SU-DHL-6 (cell line): ENCODE results near the gene ELAVL2.

ENCODE experiments used
- H2AFZ ChIP-seq: fragments of 200-600 bp; sonication (generic); 2 replicates; pipeline ENCODE4 v1.6.1; 2014; ENCODE audit warnings: low read depth, mild to moderate bottlenecking, moderate library complexity, mixed read lengths, antibody characterized with exemption, low read length; ENCODE audit not compliant: severe bottlenecking
- H3F3A ChIP-seq: fragments of 200-600 bp; shearing (Covaris generic); 2 replicates; pipeline ENCODE4 v1.6.0; 2016; ENCODE audit warnings: antibody characterized with exemption, mild to moderate bottlenecking; ENCODE audit not compliant: insufficient read depth
- H3K27ac ChIP-seq: fragments of 200-600 bp; sonication (generic); 2 replicates; pipeline ENCODE4 v1.5.1; 2016; ENCODE audit warnings: low read depth, mild to moderate bottlenecking, low read length, moderate library complexity, mixed read lengths
- H3K27me3 ChIP-seq: fragments of 200-600 bp; sonication (generic), shearing (Covaris generic); 2 replicates; pipeline ENCODE4 v1.6.0; 2014; ENCODE audit warnings: mild to moderate bottlenecking, low read length
- H3K36me3 ChIP-seq: fragments of 200-600 bp; sonication (generic); 2 replicates; pipeline ENCODE4 v1.6.1; 2014; ENCODE audit warnings: mild to moderate bottlenecking, low read length, mixed read lengths
- H3K4me2 ChIP-seq: fragments of 300-600, 200-600 bp; shearing (Covaris generic), sonication (generic); 2 replicates; pipeline ENCODE4 v1.6.0; 2014; ENCODE audit warnings: low read length, low read depth, mild to moderate bottlenecking; ENCODE audit not compliant: poor library complexity, severe bottlenecking
- H3K4me3 ChIP-seq: fragments of 200-600 bp; sonication (generic); 2 replicates; pipeline ENCODE4 v1.5.1; 2014; ENCODE audit warnings: antibody characterized with exemption, low read length, mild to moderate bottlenecking, mixed read lengths; ENCODE audit not compliant: insufficient read depth, poor library complexity, severe bottlenecking
- H3K79me2 ChIP-seq: fragments of 200-600 bp; sonication (generic); 2 replicates; pipeline ENCODE4 v1.6.1; 2014; ENCODE audit warnings: mild to moderate bottlenecking, low read length, moderate library complexity; ENCODE audit not compliant: insufficient read depth
- H3K9ac ChIP-seq: fragments of 200-600 bp; sonication (generic); 2 replicates; pipeline ENCODE4 v1.7.0; 2014; ENCODE audit warnings: mild to moderate bottlenecking, low read length
- H3K9me2 ChIP-seq: fragments of 200-600 bp; sonication (generic); replicated peaks from 2 replicates; pipeline ENCODE4 v1.6.1; 2014; ENCODE audit warnings: low read length; ENCODE audit not compliant: insufficient read depth
- H3K9me3 ChIP-seq: fragments of 200-600 bp; sonication (generic); 2 replicates; pipeline ENCODE4 v1.6.1; 2014; ENCODE audit warnings: low read length, mixed read lengths; ENCODE audit not compliant: insufficient read depth
- H4K20me1 ChIP-seq: fragments of 200-600 bp; sonication (generic); 2 replicates; pipeline ENCODE4 v1.6.1; 2014; ENCODE audit warnings: low read depth, mild to moderate bottlenecking, antibody characterized with exemption, low read length, moderate library complexity, mixed read lengths
- EZH2phosphoT487 ChIP-seq: fragments of 200-600 bp; sonication (generic), shearing (Covaris generic); conservative IDR thresholded peaks from 2 replicates; pipeline ENCODE4 v1.6.1; 2018; ENCODE audit warnings: mild to moderate bottlenecking, antibody characterized with exemption, low read length, moderate library complexity, mixed read lengths
- TF ChIP-seq, protein P1 (sequence below): fragments of 200-600 bp; sonication (generic); IDR thresholded peaks from one replicate; pipeline ENCODE4 v1.5.1; 2017; ENCODE audit warnings: antibody characterized with exemption, mild to moderate bottlenecking, low read length, moderate library complexity; ENCODE audit not compliant: insufficient read depth, poor library complexity, severe bottlenecking

ELAVL2 gene

DNA sequence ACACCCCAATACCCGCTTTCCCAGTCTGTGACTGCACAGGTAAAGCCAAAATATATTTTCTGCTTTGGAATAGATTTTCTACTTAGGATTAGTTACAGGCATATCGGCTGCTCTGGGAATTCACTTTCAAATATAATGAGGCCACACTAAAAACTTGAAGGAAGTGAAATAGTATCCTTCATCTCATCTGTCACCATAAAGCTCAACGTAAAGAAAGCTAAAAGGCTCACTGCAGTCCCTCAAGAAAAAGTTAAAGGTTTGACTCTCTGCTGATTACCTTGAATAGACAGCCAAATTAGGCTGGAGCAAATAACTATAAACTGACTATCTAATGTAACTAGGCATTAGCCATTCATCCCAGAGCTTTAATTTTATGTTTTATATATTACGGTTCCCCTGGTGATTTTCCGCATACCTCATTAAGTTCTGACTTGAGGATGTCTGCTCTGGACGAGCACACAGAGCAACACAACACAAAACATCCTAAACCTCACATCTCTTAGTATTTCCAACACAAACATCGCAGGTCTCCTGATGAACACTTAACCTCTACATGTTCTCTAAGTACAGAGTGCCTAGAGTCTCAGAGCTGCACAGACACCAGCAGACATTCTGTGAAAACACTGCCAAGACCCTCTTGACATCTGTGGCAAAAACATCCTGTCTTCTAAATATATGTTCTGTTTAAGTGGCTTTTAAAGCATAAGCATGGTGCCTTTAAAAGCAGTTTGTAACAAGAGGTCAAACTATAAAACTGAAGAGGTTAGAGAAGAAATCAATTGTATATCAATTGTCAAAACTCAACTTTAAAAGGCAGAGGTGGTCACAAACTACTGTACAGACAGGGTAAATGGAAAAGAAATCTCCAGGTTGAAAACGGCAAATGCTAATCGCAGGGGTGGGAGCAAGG, 35.4 kb downstream of the ELAVL2 start:
- TF ChIP-seq, protein P1, sequence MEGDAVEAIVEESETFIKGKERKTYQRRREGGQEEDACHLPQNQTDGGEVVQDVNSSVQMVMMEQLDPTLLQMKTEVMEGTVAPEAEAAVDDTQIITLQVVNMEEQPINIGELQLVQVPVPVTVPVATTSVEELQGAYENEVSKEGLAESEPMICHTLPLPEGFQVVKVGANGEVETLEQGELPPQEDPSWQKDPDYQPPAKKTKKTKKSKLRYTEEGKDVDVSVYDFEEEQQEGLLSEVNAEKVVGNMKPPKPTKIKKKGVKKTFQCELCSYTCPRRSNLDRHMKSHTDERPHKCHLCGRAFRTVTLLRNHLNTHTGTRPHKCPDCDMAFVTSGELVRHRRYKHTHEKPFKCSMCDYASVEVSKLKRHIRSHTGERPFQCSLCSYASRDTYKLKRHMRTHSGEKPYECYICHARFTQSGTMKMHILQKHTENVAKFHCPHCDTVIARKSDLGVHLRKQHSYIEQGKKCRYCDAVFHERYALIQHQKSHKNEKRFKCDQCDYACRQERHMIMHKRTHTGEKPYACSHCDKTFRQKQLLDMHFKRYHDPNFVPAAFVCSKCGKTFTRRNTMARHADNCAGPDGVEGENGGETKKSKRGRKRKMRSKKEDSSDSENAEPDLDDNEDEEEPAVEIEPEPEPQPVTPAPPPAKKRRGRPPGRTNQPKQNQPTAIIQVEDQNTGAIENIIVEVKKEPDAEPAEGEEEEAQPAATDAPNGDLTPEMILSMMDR = no peak
- TF ChIP-seq EZH2phosphoT487 = no peak
- Histone ChIP-seq H3K9me3 (no peaks in the 10 kb centered on the region), H3K27ac (no peak overlapping the region), H3K27me3 (no peaks in the 10 kb centered on the region), H3K36me3 (no peaks in the 10 kb centered on the region), H3K9me2 (no peaks in the 10 kb centered on the region), H3F3A (no peaks in the 10 kb centered on the region), H3K9ac (no peak overlapping the region), H3K79me2 (no peaks in the 10 kb centered on the region), H3K4me2 (no peak overlapping the region), H2AFZ (no peak overlapping the region), H4K20me1 (no peaks in the 10 kb centered on the region), H3K4me3 (no peak overlapping the region)

- no peak for TF ChIP-seq EZH2phosphoT487
- TF ChIP-seq, protein P1 = no peak
- no peaks in the 10 kb centered on the region for H3K9me2 ChIP-seq
- H3K4me3 ChIP-seq = no peak overlapping the region
- H4K20me1 ChIP-seq = no peaks in the 10 kb centered on the region
- H2AFZ ChIP-seq = no peak overlapping the region
- H3K9ac ChIP-seq = no peak overlapping the region
- no peaks in the 10 kb centered on the region for H3K36me3 ChIP-seq
- H3K79me2 ChIP-seq = no peaks in the 10 kb centered on the region
- H3K27ac ChIP-seq = no peak overlapping the region
- H3K4me2 ChIP-seq = no peak overlapping the region
- no peaks in the 10 kb centered on the region for H3K27me3 ChIP-seq
- H3F3A ChIP-seq = no peaks in the 10 kb centered on the region
- no peaks in the 10 kb centered on the region for H3K9me3 ChIP-seq
Observed at GRCh38 chr9:23789529-23790254, 36.3 kb downstream of the ELAVL2 start.

- Histone ChIP-seq H3K27me3 (no peaks in the 10 kb centered on the region), H3K79me2 (no peaks in the 10 kb centered on the region), H3K9me3 (no peaks in the 10 kb centered on the region)
Observed at GRCh38 chr9:23784962-23785361, 41.1 kb downstream of the ELAVL2 start.

More at GRCh38 chr9:23784962-23785361, 41.1 kb downstream of the ELAVL2 start:
- Histone ChIP-seq H3K27ac (no peak overlapping the region), H2AFZ (no peak overlapping the region), H3K4me3 (no peak overlapping the region), H3F3A (no peaks in the 10 kb centered on the region), H3K9ac (no peak overlapping the region), H4K20me1 (no peaks in the 10 kb centered on the region), H3K36me3 (no peaks in the 10 kb centered on the region), H3K4me2 (no peak overlapping the region), H3K9me2 (no peaks in the 10 kb centered on the region)
- no peak for TF ChIP-seq EZH2phosphoT487
- TF ChIP-seq, protein P1 = no peak
